HEK293 (cell line): ENCODE data around the gene PIGN.

Experiments
- CTCF ChIA-PET: fragments of 350-600 bp; formaldehyde crosslinking; extraction: SDS; loops from one replicate; lab custom pipeline; 2021; ENCODE audit warnings: antibody characterized with exemption; lab: Yijun Ruan, JAX
- POLR2A ChIA-PET: fragments of 300-600 bp; formaldehyde crosslinking; extraction: SDS; loops from one replicate; lab custom pipeline; 2020; ENCODE audit warnings: antibody characterized with exemption, inconsistent platforms; lab: Yijun Ruan, JAX
- H3K27ac ChIP-seq: fragments of 200-500 bp; sonication (Bioruptor generic); 2 replicates; pipeline ENCODE4 v1.5.1; 2014; ENCODE audit warnings: low read depth, low read length, control low read depth, inconsistent platforms; ENCODE audit errors: extremely low read depth
- H3K36me3 ChIP-seq, 2 experiments: fragments of 200-500 bp in 1 of 2; sonication (Bioruptor generic) in 1 of 2; 1 replicate in 1 of 2; 2 replicates in 1 of 2; pipeline ENCODE4 v1.5.1; 2014 to 2017; ENCODE audit warnings: inconsistent platforms in 2 of 2, low read length in 2 of 2; ENCODE audit not compliant: control insufficient read depth in 2 of 2, insufficient read depth in 1 of 2
- H3K4me1 ChIP-seq: fragments of 200-500 bp; sonication (Bioruptor generic); 2 replicates; pipeline ENCODE4 v1.5.1; 2014; ENCODE audit warnings: mild to moderate bottlenecking, low read length, inconsistent platforms; ENCODE audit not compliant: control insufficient read depth, insufficient read depth
- H3K4me3 ChIP-seq: 2 replicates; pipeline ENCODE4 v1.5.1; 2011; ENCODE audit warnings: low read depth, mild to moderate bottlenecking, control low read depth, low read length, moderate library complexity
- H3K9me3 ChIP-seq: fragments of 200-500 bp; sonication (Bioruptor generic); 2 replicates; pipeline ENCODE4 v1.5.1; 2014; ENCODE audit warnings: low read depth, low read length, inconsistent platforms; ENCODE audit not compliant: control insufficient read depth, insufficient read depth
- ELK4 ChIP-seq: IDR thresholded peaks from 2 replicates; pipeline ENCODE4 v1.6.1; 2011; ENCODE audit warnings: mild to moderate bottlenecking, low read depth, low read length, borderline replicate concordance
- IKZF3 ChIP-seq: fragments of 450-650 bp; IDR thresholded peaks from 2 replicates; pipeline ENCODE4 v1.5.0; 2018; ENCODE audit warnings: missing biosample characterization, mild to moderate bottlenecking, missing genetic modification characterization, moderate library complexity
- INSM2 ChIP-seq: fragments of 450-650 bp; formaldehyde crosslinking; IDR thresholded peaks from 2 replicates; pipeline ENCODE4 v1.5.1; 2016; ENCODE audit warnings: missing biosample characterization, missing genetic modification characterization
- KLF9 ChIP-seq: fragments of 450-650 bp; formaldehyde crosslinking; IDR thresholded peaks from 2 replicates; pipeline ENCODE4 v1.5.1; 2016; ENCODE audit warnings: missing biosample characterization, missing genetic modification characterization, low read depth
- MZF1 ChIP-seq: fragments of 450-650 bp; formaldehyde crosslinking; IDR thresholded peaks from 2 replicates; pipeline ENCODE4 v1.5.1; 2017; ENCODE audit warnings: missing biosample characterization, missing genetic modification characterization, borderline replicate concordance
- PATZ1 ChIP-seq: fragments of 450-650 bp; formaldehyde crosslinking; IDR thresholded peaks from 2 replicates; pipeline ENCODE4 v1.5.1; 2016; ENCODE audit warnings: missing biosample characterization, missing genetic modification characterization
- RBAK ChIP-seq: fragments of 450-650 bp; formaldehyde crosslinking; IDR thresholded peaks from 2 replicates; pipeline ENCODE4 v1.5.1; 2016; ENCODE audit warnings: missing biosample characterization, missing genetic modification characterization
- SALL2 ChIP-seq: fragments of 450-650 bp; formaldehyde crosslinking; IDR thresholded peaks from 2 replicates; pipeline ENCODE4 v1.5.0; 2017; ENCODE audit warnings: missing biosample characterization, mild to moderate bottlenecking, missing genetic modification characterization, borderline replicate concordance
- ZBTB1 ChIP-seq: fragments of 450-650 bp; formaldehyde crosslinking; IDR thresholded peaks from 2 replicates; pipeline ENCODE4 v1.5.1; 2016; ENCODE audit warnings: missing biosample characterization, missing genetic modification characterization
- ZBTB20 ChIP-seq: fragments of 450-650 bp; formaldehyde crosslinking; IDR thresholded peaks from 2 replicates; pipeline ENCODE4 v1.5.1; 2016; ENCODE audit warnings: missing biosample characterization, missing genetic modification characterization
- ZFP41 ChIP-seq: fragments of 450-650 bp; formaldehyde crosslinking; IDR thresholded peaks from 2 replicates; pipeline ENCODE4 v1.5.1; 2016; ENCODE audit warnings: missing biosample characterization, missing genetic modification characterization, borderline replicate concordance
- ZNF155 ChIP-seq: fragments of 450-650 bp; formaldehyde crosslinking; IDR thresholded peaks from 2 replicates; pipeline ENCODE4 v1.5.1; 2016; ENCODE audit warnings: missing biosample characterization, missing genetic modification characterization
- ZNF175 ChIP-seq: fragments of 450-650 bp; formaldehyde crosslinking; IDR thresholded peaks from 2 replicates; pipeline ENCODE4 v1.5.1; 2016; ENCODE audit warnings: missing biosample characterization, missing genetic modification characterization
- ZNF518A ChIP-seq: fragments of 450-650 bp; formaldehyde crosslinking; conservative IDR thresholded peaks from 2 replicates; pipeline ENCODE4 v1.5.1; 2016; ENCODE audit warnings: low read depth, missing biosample characterization, missing genetic modification characterization
- ZNF560 ChIP-seq: fragments of 450-650 bp; formaldehyde crosslinking; IDR thresholded peaks from 2 replicates; pipeline ENCODE4 v1.5.1; 2017; ENCODE audit warnings: missing biosample characterization, missing genetic modification characterization, borderline replicate concordance
- ZNF660 ChIP-seq: fragments of 450-650 bp; IDR thresholded peaks from 2 replicates; pipeline ENCODE4 v1.5.1; 2018; ENCODE audit warnings: missing biosample characterization, mild to moderate bottlenecking, missing genetic modification characterization
- ZNF664 ChIP-seq: fragments of 450-650 bp; formaldehyde crosslinking; IDR thresholded peaks from 2 replicates; pipeline ENCODE4 v1.5.1; 2016; ENCODE audit warnings: missing biosample characterization, missing genetic modification characterization
- ZSCAN30 ChIP-seq: fragments of 450-650 bp; IDR thresholded peaks from 2 replicates; pipeline ENCODE4 v1.5.1; 2018; ENCODE audit warnings: missing biosample characterization, mild to moderate bottlenecking, missing genetic modification characterization, moderate library complexity
- TF ChIP-seq, protein P1 (sequence below): fragments of 450-650 bp; formaldehyde crosslinking; IDR thresholded peaks from 2 replicates; pipeline ENCODE4 v1.5.1; 2017; ENCODE audit warnings: missing biosample characterization, missing genetic modification characterization

Gene PIGN

GRCh38 chr18:62201870-62202269 is 15.0 kb upstream of the PIGN start:
- no peak overlapping the region for H3K4me3 ChIP-seq
- no peak for TF ChIP-seq ZFP41 (tag by site-specific recombination)
- no peak for TF ChIP-seq ZNF560 (tag by site-specific recombination)
- TF ChIP-seq ZBTB20 (tag by site-specific recombination), result no peak
- TF ChIP-seq ZSCAN30 (tag by site-specific recombination), result no peak
- no peak for TF ChIP-seq SALL2 (tag by site-specific recombination)
- TF ChIP-seq ZNF518A (tag by site-specific recombination), result no peak
- TF ChIP-seq ZNF155, result no peak
- TF ChIP-seq, protein P1, sequence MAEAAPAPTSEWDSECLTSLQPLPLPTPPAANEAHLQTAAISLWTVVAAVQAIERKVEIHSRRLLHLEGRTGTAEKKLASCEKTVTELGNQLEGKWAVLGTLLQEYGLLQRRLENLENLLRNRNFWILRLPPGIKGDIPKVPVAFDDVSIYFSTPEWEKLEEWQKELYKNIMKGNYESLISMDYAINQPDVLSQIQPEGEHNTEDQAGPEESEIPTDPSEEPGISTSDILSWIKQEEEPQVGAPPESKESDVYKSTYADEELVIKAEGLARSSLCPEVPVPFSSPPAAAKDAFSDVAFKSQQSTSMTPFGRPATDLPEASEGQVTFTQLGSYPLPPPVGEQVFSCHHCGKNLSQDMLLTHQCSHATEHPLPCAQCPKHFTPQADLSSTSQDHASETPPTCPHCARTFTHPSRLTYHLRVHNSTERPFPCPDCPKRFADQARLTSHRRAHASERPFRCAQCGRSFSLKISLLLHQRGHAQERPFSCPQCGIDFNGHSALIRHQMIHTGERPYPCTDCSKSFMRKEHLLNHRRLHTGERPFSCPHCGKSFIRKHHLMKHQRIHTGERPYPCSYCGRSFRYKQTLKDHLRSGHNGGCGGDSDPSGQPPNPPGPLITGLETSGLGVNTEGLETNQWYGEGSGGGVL (tag by site-specific recombination), result no peak
- no peak for TF ChIP-seq ZNF175 (tag by site-specific recombination)
- TF ChIP-seq IKZF3 (tag by site-specific recombination), result no peak
- TF ChIP-seq MZF1, result no peak
- no peak for TF ChIP-seq ELK4
- TF ChIP-seq PATZ1, result no peak
- TF ChIP-seq ZBTB1, result no peak
- TF ChIP-seq ZNF664 (tag by site-specific recombination), result no peak
- TF ChIP-seq KLF9 (tag by site-specific recombination), result no peak
- TF ChIP-seq INSM2, result no peak
- no peak for TF ChIP-seq ZNF660
- TF ChIP-seq RBAK, result no peak
- TF ChIP-seq, all 188 proteins: peak for 0
- ChIA-PET CTCF (interaction anchor here (1.3 to 4.5 kb wide), 2 partner anchors 19 to 48 kb away, joined by 6 to 19 read pairs; no protein-coding TSS in a partner anchor), POLR2A (no interaction called here)
- Histone ChIP-seq H3K9me3 (no peaks in the 10 kb centered on the region), H3K27ac (no peak overlapping the region), H3K36me3 (no peaks in the 10 kb centered on the region; a peak in 1 of 3 replicates), H3K4me1 (peaks cover 9% of the 10 kb centered on the region)
